Measurements from ENCODE around the gene NOX5. TPM values are rescaled to one million over a fixed set of nuclear protein-coding genes. Genes with fewer than 3 reads are reported as not detected.

Gene NOX5
- total and polyA plus RNA-seq, 2 donors (not counting 1 experiment from before 2014, with no cell fraction given) = 0.01 to 0.05 TPM

DNA sequence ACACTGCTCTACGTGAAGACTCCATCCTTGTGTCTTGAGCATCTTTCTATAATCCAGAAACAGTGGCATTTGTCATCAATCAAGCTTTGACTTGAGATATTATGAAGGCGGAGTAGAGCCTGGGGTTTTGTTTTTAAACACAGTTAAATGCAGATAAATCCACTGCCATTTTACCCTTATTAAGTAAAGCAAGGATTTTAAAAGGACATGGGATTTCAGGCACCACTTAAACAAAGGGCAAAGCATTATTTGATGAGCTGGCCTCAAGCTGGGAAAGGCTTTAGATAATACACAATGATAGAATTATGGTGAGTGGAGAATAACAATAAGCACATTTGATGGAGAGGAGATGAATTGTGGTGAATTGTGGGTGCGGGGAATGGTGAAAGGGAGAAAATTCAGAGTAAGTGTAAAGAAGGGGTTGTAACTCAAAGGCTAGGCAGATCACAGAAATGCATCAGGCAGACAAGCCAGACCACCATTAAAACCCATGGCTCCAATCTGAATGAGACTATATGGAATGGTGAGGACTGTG lies 91.0 kb downstream of the NOX5 start:
- Mint-ChIP-seq H3K4me1 (no peaks in the 10 kb centered on the region), H3K4me3 (no peak overlapping the region), H3K27me3 (peaks cover 14% of the 10 kb centered on the region), H3K27ac (no peak overlapping the region), H3K9me3 (ENCODE audit: insufficient read depth) (no peaks in the 10 kb centered on the region)
- Histone ChIP-seq H3K36me3 (replicated peaks in 1 of 2; ENCODE audit: control extremely low read depth in 1 of 2, control insufficient read depth in 1 of 2, extremely low read depth in 1 of 2, insufficient read depth in 2 of 2, low read length in 1 of 2) (no peaks in the 10 kb centered on the region), H3K27ac (ENCODE audit: low read length in 2 of 2) (no peak overlapping the region), H4K20me1 (ENCODE audit: control insufficient read depth, insufficient read depth, low read length, poor library complexity, severe bottlenecking) (no peaks in the 10 kb centered on the region), H3K9me3 (ENCODE audit: control extremely low read depth in 1 of 3, control insufficient read depth in 2 of 3, insufficient read depth in 1 of 3, low read length in 2 of 3) (no peaks in the 10 kb centered on the region), H3K79me2 (ENCODE audit: control insufficient read depth, insufficient read depth, low read length) (no peaks in the 10 kb centered on the region), H3K4me2 (replicated peaks; ENCODE audit: low read depth, low read length, poor library complexity, severe bottlenecking) (no peak overlapping the region), H3K27me3 (replicated peaks in 1 of 4; ENCODE audit: control extremely low read depth in 1 of 4, control insufficient read depth in 3 of 4, insufficient read depth in 4 of 4, low read length in 3 of 4) (peaks cover 0 to 2% (median 0%) of the 10 kb centered on the region in 4 experiments), H3K4me3 (ENCODE audit: control extremely low read depth in 1 of 5, extremely low read depth in 1 of 5, insufficient read depth in 1 of 5, low read depth in 2 of 5, low read length in 4 of 5) (no peak overlapping the region), H3K4me1 (ENCODE audit: control insufficient read depth in 2 of 2, insufficient read depth in 2 of 2, low read length in 2 of 2) (no peaks in the 10 kb centered on the region), H2AFZ (ENCODE audit: insufficient read depth, low read depth, low read length, poor library complexity, severe bottlenecking) (no peak overlapping the region), H3K9ac (ENCODE audit: low read length) (no peak overlapping the region)
- ChIA-PET CTCF (no interaction called here), POLR2A (no interaction called here)
- no peak for TF ChIP-seq EZH2 (IDR thresholded peaks at IDR 0.05; ENCODE audit: borderline replicate concordance, insufficient read depth, low read depth, low read length, poor library complexity, severe bottlenecking)
- TF ChIP-seq, protein P1, sequence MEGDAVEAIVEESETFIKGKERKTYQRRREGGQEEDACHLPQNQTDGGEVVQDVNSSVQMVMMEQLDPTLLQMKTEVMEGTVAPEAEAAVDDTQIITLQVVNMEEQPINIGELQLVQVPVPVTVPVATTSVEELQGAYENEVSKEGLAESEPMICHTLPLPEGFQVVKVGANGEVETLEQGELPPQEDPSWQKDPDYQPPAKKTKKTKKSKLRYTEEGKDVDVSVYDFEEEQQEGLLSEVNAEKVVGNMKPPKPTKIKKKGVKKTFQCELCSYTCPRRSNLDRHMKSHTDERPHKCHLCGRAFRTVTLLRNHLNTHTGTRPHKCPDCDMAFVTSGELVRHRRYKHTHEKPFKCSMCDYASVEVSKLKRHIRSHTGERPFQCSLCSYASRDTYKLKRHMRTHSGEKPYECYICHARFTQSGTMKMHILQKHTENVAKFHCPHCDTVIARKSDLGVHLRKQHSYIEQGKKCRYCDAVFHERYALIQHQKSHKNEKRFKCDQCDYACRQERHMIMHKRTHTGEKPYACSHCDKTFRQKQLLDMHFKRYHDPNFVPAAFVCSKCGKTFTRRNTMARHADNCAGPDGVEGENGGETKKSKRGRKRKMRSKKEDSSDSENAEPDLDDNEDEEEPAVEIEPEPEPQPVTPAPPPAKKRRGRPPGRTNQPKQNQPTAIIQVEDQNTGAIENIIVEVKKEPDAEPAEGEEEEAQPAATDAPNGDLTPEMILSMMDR (IDR thresholded peaks at IDR 0.05) = no peak
- intact Hi-C loops (cut with micrococcal nuclease) = no loop called here
- DNase-seq = no peak
- no peak for ATAC-seq (ENCODE audit: low read depth)
- 100% methylated on average over 1 of the region's 3 CpGs for WGBS (ENCODE audit: insufficient coverage)

DNA sequence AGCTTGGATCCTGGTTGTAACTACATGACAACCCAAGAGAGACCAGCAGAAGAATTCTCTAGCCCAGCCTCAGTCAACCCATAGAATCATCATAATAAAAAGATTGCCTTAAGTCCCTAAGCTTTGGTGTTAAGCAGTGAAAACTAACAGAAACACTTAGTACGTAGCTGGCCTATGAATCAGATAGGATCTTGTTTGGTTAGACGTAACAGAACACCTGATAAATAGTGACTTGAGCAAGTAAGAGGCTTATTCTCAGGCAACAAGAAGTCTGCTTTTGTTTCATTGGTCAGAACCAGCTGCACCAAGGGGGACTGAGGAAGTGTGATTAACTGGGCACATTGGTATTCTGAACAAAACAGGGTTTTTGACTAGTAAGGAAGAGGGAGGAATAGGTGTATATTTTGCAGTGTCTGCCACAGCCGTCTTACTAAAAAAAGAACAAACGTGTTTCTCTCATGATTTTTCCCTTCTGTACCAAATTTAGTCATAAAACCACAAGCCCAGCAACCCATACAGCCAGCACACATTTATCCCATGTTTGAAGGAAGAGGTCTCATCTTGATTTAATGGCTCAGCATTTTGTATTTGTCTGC lies 92.6 kb downstream of the NOX5 start:
- ChIA-PET CTCF (no interaction called here), POLR2A (no interaction called here)
- peaks cover 0 to 2% (median 0%) of the 10 kb centered on the region in 4 experiments for H3K27me3 ChIP-seq (replicated peaks in 1 of 4; ENCODE audit: control extremely low read depth in 1 of 4, control insufficient read depth in 3 of 4, insufficient read depth in 4 of 4, low read length in 3 of 4)

More for the DNA sequence above, 92.6 kb downstream of the NOX5 start:
- DNase-seq (no peak), ATAC-seq (ENCODE audit: low read depth) (no peak)
- Histone ChIP-seq H3K4me1 (ENCODE audit: control insufficient read depth in 2 of 2, insufficient read depth in 2 of 2, low read length in 2 of 2) (no peaks in the 10 kb centered on the region), H4K20me1 (ENCODE audit: control insufficient read depth, insufficient read depth, low read length, poor library complexity, severe bottlenecking) (no peaks in the 10 kb centered on the region), H3K4me2 (replicated peaks; ENCODE audit: low read depth, low read length, poor library complexity, severe bottlenecking) (no peak overlapping the region), H3K4me3 (ENCODE audit: control extremely low read depth in 1 of 5, extremely low read depth in 1 of 5, insufficient read depth in 1 of 5, low read depth in 2 of 5, low read length in 4 of 5) (no peak overlapping the region), H3K9ac (ENCODE audit: low read length) (no peak overlapping the region), H2AFZ (ENCODE audit: insufficient read depth, low read depth, low read length, poor library complexity, severe bottlenecking) (no peak overlapping the region), H3K27ac (ENCODE audit: low read length in 2 of 2) (no peak overlapping the region), H3K36me3 (replicated peaks in 1 of 2; ENCODE audit: control extremely low read depth in 1 of 2, control insufficient read depth in 1 of 2, extremely low read depth in 1 of 2, insufficient read depth in 2 of 2, low read length in 1 of 2) (no peaks in the 10 kb centered on the region), H3K9me3 (ENCODE audit: control extremely low read depth in 1 of 3, control insufficient read depth in 2 of 3, insufficient read depth in 1 of 3, low read length in 2 of 3) (no peaks in the 10 kb centered on the region), H3K79me2 (ENCODE audit: control insufficient read depth, insufficient read depth, low read length) (no peaks in the 10 kb centered on the region)
- Mint-ChIP-seq H3K4me1 (no peaks in the 10 kb centered on the region), H3K27ac (no peak overlapping the region), H3K9me3 (ENCODE audit: insufficient read depth) (no peaks in the 10 kb centered on the region), H3K27me3 (peaks cover 14% of the 10 kb centered on the region), H3K4me3 (no peak overlapping the region)
- intact Hi-C loops (cut with micrococcal nuclease) = no loop called here
- TF ChIP-seq, protein P1 (IDR thresholded peaks at IDR 0.05) = no peak
- no peak for TF ChIP-seq EZH2 (IDR thresholded peaks at IDR 0.05; ENCODE audit: borderline replicate concordance, insufficient read depth, low read depth, low read length, poor library complexity, severe bottlenecking)
- 19% methylated on average over 2 of the region's 4 CpGs for WGBS (ENCODE audit: insufficient coverage)
